A172 (cell line): ENCODE measurements around the gene PRRC2A. TPM values are rescaled to one million over a fixed set of nuclear protein-coding genes. Genes with fewer than 3 reads are reported as not detected.
A peak's percentile ranks its signal among the peaks of the same experiment; 100 is the strongest.

Experiments used
- DNase-seq: peaks from one replicate; pipeline ENCODE4 v3.0.0-alpha.2; 2015; ENCODE audit warnings: low spot score
- total RNA-seq: library from RNA; depleted of rRNA; stranded (reverse); fragments of >200 nt; shearing (Covaris generic); gene quantifications from 2 replicates; pipeline ENCODE4 v1.2.3, GENCODE V29; 2014

PRRC2A gene
- total RNA-seq, 1 experiment from 2014 or later = 55.9 TPM

GRCh38 chr6:31651602-31652191 lies 31.2 kb downstream of the PRRC2A start:
- no peak for DNase-seq

- DNase-seq = peak; percentile 89
Measured at GRCh38 chr6:31652925-31653724, 32.6 kb downstream of the PRRC2A start.

GRCh38 chr6:31654574-31655348 lies 34.2 kb downstream of the PRRC2A start:
- DNase-seq = no peak

GRCh38 chr6:31655349-31656237 lies 35.1 kb downstream of the PRRC2A start, which contains the start of gene APOM:
Gene APOM, plus strand, starts transcription at chr6:31655894. Its CDS starts 73 bp downstream, at chr6:31655967.
- DNase-seq = no peak

GRCh38 chr6:31657406-31658157 lies 37.1 kb downstream of the PRRC2A start:
- no peak for DNase-seq

GRCh38 chr6:31658158-31658688 lies 37.7 kb downstream of the PRRC2A start:
- DNase-seq = no peak

- DNase-seq = no peak
Measured at GRCh38 chr6:31658983-31659648, 38.6 kb downstream of the PRRC2A start.

GRCh38 chr6:31659649-31660380 lies 39.3 kb downstream of the PRRC2A start:
- no peak for DNase-seq

GRCh38 chr6:31660381-31661261 lies 40.1 kb downstream of the PRRC2A start, which contains the start of gene C6orf47:
Gene C6orf47, minus strand, starts transcription at chr6:31660778. Its CDS starts 831 bp downstream, at chr6:31659947.
- peak; percentile 64 for DNase-seq

GRCh38 chr6:31661262-31662123 lies 41.0 kb downstream of the PRRC2A start:
- no peak for DNase-seq

GRCh38 chr6:31662124-31662723 lies 41.7 kb downstream of the PRRC2A start:
- no peak for DNase-seq

- DNase-seq = no peak
Measured at GRCh38 chr6:31663126-31663960, 42.8 kb downstream of the PRRC2A start.

- DNase-seq = peak; percentile 87
Measured at GRCh38 chr6:31663961-31664789, 43.7 kb downstream of the PRRC2A start.

GRCh38 chr6:31664790-31665500 lies 44.4 kb downstream of the PRRC2A start, which contains the start of gene GPANK1:
Gene GPANK1, minus strand, starts transcription at chr6:31664997. Its CDS starts 519 bp downstream, at chr6:31664478.
- peak; percentile 88 for DNase-seq
